Prostate gland (tissue), 2 donors: ENCODE results near the gene LARGE1. TPM values are rescaled to one million over a fixed set of nuclear protein-coding genes. Genes with fewer than 3 reads are reported as not detected.

Experiments
- DNase-seq: peaks from one replicate; pipeline ENCODE4 v3.0.0-alpha.2; 2019; ENCODE audit warnings: low spot score
- H3K27ac ChIP-seq, 2 donors: fragments of 200-600 bp; sonication (generic); 2 replicates each; pipeline ENCODE4 v1.5.1; 2017 to 2019
- H3K27me3 ChIP-seq: fragments of 200-600 bp; sonication (generic); replicated peaks from 2 replicates; pipeline ENCODE4 v1.5.1; 2019; ENCODE audit not compliant: insufficient read depth
- H3K36me3 ChIP-seq, 2 donors: fragments of 200-600 bp; sonication (generic); 1 replicate in 1 of 2; 2 replicates in 1 of 2; pipeline versions ENCODE4 v1.5.1 to v1.8.1; 2017 to 2019
- H3K4me1 ChIP-seq: fragments of 200-600 bp; sonication (generic); replicated peaks from 2 replicates; pipeline ENCODE4 v1.5.1; 2019
- H3K4me3 ChIP-seq, 2 donors: fragments of 200-600 bp; sonication (generic); 2 replicates each; pipeline ENCODE4 v1.5.1; 2017 to 2019
- H3K9me3 ChIP-seq: fragments of 200-600 bp; sonication (generic); 2 replicates; pipeline ENCODE4 v1.5.1; 2017
- CTCF ChIP-seq, 4 experiments: fragments of 200-600 bp in 2 of 4; fragments of 450-650 bp in 2 of 4; sonication (generic) in 2 of 4; IDR thresholded peaks; 1 replicate in 3 of 4; 2 replicates in 1 of 4; pipeline ENCODE4 v1.5.1; 2016 to 2019; ENCODE audit warnings: antibody characterized with exemption in 4 of 4, mild to moderate bottlenecking in 2 of 4, moderate library complexity in 2 of 4
- POLR2A ChIP-seq: fragments of 450-650 bp; IDR thresholded peaks from one replicate; pipeline ENCODE4 v1.6.1; 2016; ENCODE audit warnings: antibody characterized with exemption, mild to moderate bottlenecking
- POLR2AphosphoS5 ChIP-seq: sonication (generic); formaldehyde crosslinking; IDR thresholded peaks from one replicate; pipeline ENCODE4 v1.6.1; 2017; ENCODE audit warnings: antibody characterized with exemption
- WGBS: methylation state at CpG from one replicate; pipeline ENCODE4 v1.1.5; 2018; 5-methylcytosine and 5-hydroxymethylcytosine counted together
- intact Hi-C: fragments of 100-400 bp; cut with DNase I; formaldehyde crosslinking; loops from one replicate; pipeline ENCODE4 v1.14.2; 2022
- total RNA-seq, 2 donors: library from RNA; depleted of rRNA; stranded (reverse); fragments of >200 nt; gene quantifications; one replicate each; pipeline ENCODE4 v1.1.0, GENCODE V29; 2016

The LARGE1 gene
- total RNA-seq, 2 donors from 2014 or later, result 18.6 to 37.4 TPM

GRCh38 chr22:33421859-33422258 lies 498.4 kb downstream of the LARGE1 start:
- Histone ChIP-seq H3K27ac (no peak overlapping the region), H3K27me3 (no peaks in the 10 kb centered on the region), H3K4me1 (no peaks in the 10 kb centered on the region), H3K4me3 (no peak overlapping the region), H3K9me3 (no peaks in the 10 kb centered on the region), H3K36me3 (no peaks in the 10 kb centered on the region)
- no peak for DNase-seq
- TF ChIP-seq POLR2AphosphoS5 (no peak), POLR2A (no peak), CTCF (IDR thresholded peaks at IDR 0.05) (no peak)
- WGBS, result 91% methylated on average over 3 of the region's 3 CpGs
- intact Hi-C loops, result no loop called here

GRCh38 chr22:33418484-33418883 lies 501.8 kb downstream of the LARGE1 start:
- WGBS, result 91% methylated on average over 5 of the region's 5 CpGs
- Histone ChIP-seq H3K4me1 (no peaks in the 10 kb centered on the region), H3K9me3 (no peaks in the 10 kb centered on the region), H3K4me3 (no peak overlapping the region), H3K27me3 (no peaks in the 10 kb centered on the region), H3K27ac (no peak overlapping the region), H3K36me3 (no peaks in the 10 kb centered on the region)
- intact Hi-C loops, result no loop called here
- no peak for DNase-seq
- no peak for TF ChIP-seq POLR2A
- no peak for TF ChIP-seq CTCF (IDR thresholded peaks at IDR 0.05)
- TF ChIP-seq POLR2AphosphoS5, result no peak

- intact Hi-C loops, result no loop called here
- TF ChIP-seq CTCF (IDR thresholded peaks at IDR 0.05) (no peak), POLR2A (no peak), POLR2AphosphoS5 (no peak)
- Histone ChIP-seq H3K9me3 (no peaks in the 10 kb centered on the region), H3K4me3 (no peak overlapping the region), H3K27me3 (no peaks in the 10 kb centered on the region), H3K36me3 (no peaks in the 10 kb centered on the region), H3K4me1 (no peaks in the 10 kb centered on the region), H3K27ac (no peak overlapping the region)
- DNase-seq, result no peak
- WGBS, result 94% methylated on average over 3 of the region's 3 CpGs
Measured at GRCh38 chr22:33415401-33415800, 504.9 kb downstream of the LARGE1 start.

- Histone ChIP-seq H3K9me3 (no peaks in the 10 kb centered on the region), H3K27ac (no peak overlapping the region), H3K4me3 (no peak overlapping the region), H3K4me1 (no peaks in the 10 kb centered on the region), H3K27me3 (no peaks in the 10 kb centered on the region), H3K36me3 (no peaks in the 10 kb centered on the region)
- intact Hi-C loops, result no loop called here
- DNase-seq, result no peak
- WGBS, result 100% methylated on average over 2 of the region's 2 CpGs
- no peak for TF ChIP-seq POLR2AphosphoS5
- TF ChIP-seq CTCF (IDR thresholded peaks at IDR 0.05), result no peak
- no peak for TF ChIP-seq POLR2A
Measured at GRCh38 chr22:33409079-33409478, 511.2 kb downstream of the LARGE1 start.

- no peak for TF ChIP-seq POLR2AphosphoS5
- TF ChIP-seq CTCF (IDR thresholded peaks at IDR 0.05), result no peak
- no peak for TF ChIP-seq POLR2A
- no peaks in the 10 kb centered on the region for H3K4me1 ChIP-seq
- H3K36me3 ChIP-seq, result no peaks in the 10 kb centered on the region
- H3K4me3 ChIP-seq, result no peak overlapping the region
- WGBS, result 70% methylated on average over 3 of the region's 3 CpGs
- no peak for DNase-seq
- no peaks in the 10 kb centered on the region for H3K9me3 ChIP-seq
- no peaks in the 10 kb centered on the region for H3K27me3 ChIP-seq
- no peak overlapping the region for H3K27ac ChIP-seq
- intact Hi-C loops, result no loop called here
Measured at GRCh38 chr22:33405194-33405593, 515.1 kb downstream of the LARGE1 start.
